NOMO-1 treated with DMSO at 0.1 percent for 48 hours (cell line): ENCODE data around the gene MCM10.
A peak's percentile ranks its signal among the peaks of the same experiment; 100 is the strongest.
"Not testable (repeated sequence)": the region's sequence is repeated elsewhere in the genome, so short reads cannot be mapped to it uniquely, and the experiment has no call there.

Experiments
- DNase-seq: peaks from one replicate; lab custom pipeline; 2025; ENCODE audit not compliant: unreplicated experiment; lab: John Stamatoyannopoulos, UW

Gene MCM10

DNA sequence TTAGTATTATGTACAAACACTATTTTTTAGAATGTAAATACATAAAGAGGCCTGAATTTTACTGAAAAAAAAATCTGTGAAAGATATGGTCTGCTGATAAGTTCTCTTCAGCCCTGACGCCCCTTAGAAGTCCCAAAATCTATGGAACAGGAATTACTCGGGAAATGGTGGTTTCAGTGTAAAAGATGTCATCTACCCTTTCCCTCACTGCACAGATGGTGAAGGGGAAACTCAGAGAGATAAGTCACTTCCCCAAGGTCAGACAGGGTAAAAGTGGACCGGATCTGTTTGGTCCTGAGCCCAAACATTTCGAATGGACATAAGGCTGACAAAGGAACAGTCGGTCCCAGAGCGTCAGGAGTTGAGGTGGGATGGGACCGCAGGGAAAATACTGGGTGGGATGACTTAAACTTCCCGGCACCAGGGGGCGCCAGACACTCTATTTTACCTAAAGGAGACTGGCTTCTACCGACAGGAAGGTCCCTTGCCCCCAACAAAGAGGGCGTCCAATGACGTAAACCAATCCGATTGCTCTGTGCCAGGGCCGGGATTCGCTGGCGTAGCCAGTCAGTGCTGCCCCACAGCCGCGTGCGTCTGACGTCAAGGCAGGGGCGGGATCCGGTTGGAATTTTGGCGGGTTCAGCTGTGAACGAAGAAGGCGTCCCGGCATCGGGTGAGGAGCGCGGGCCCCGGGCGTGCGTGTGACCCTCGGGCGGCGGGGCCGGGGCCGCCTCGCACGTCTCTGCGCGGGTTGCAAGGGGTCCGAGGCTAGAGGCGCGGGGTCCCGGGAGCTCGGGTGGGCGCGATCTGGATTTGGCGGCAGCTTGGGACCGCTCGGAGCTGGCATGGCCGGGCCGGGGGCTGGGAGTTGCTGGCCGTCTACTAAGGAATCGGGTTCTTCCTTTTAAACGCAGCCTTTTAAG is at the start of gene MCM10:
MCM10 (plus strand) TSS at position 625 of the 923 bp plus-strand sequence. CDS start 2,645 bp downstream, outside the sequence.
- peak; percentile 97 for DNase-seq

DNA sequence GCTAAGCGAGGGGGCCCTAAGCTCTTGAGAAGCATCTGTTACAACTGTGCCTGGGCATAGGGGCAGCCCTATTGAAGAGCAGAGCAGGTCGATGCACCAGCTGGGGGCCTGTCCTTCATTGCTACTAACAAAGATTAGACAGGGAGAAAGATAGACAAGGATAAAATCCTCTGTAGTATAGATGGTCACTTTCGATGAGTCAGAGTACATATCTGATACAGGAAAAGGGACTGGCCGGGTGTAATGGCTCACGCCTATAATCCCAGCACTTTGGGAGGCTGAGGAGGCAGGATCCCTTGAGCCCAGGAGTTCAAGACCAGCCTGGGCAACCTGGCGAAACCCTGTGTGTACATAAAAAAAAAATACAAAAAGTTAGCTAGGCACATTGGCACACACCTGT is 47.8 kb upstream of the MCM10 start:
- DNase-seq = no peak

GRCh38 chr10:13115832-13116803 is 45.2 kb upstream of the MCM10 start:
- DNase-seq = no peak

DNA sequence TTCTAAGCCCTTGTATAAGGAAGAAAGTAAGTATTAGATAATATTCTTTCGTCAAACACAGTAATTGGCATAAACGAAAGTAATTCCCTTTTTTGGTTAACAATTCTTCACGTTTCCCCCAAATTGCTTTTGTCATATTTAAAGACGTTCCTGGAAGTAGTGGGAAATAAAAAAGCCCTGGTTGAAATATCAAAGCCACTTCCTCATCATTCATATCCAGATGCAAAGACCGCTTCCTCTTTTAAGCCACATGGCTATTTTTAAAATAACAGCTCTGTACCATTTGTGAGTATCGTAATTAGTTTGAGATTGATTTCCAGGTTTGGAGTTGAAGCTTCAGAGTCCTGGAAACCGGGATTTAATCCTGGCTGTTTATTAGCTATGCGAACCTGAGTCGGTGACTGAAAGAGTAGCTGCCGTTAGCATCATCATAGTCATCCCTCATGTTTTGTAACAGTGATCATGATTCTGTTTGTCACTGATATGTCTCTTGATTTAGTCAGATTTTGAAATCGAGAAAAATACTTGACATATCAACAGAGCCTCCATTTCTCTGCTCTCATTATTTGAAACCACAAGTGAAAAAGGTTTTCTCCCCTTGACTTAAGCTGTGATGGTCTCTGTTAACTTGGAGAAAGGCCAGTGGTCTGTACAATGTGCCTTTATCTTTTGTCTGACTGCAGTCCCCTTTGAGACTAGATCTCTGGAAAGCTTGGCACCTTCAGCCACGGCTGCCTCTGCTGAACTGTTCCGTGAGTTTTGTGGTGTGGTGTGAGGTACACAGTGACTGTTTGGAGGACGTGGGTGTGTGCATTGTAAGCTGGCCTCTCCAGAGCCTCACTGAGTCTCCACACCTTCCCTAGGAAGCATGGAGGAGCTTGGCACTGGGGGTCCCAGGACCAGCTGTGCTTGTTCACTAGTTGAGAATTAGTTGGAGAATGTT is 43.2 kb upstream of the MCM10 start:
- DNase-seq = peak; percentile 95

GRCh38 chr10:13118784-13119410 is 42.5 kb upstream of the MCM10 start:
- no peak for DNase-seq

DNA sequence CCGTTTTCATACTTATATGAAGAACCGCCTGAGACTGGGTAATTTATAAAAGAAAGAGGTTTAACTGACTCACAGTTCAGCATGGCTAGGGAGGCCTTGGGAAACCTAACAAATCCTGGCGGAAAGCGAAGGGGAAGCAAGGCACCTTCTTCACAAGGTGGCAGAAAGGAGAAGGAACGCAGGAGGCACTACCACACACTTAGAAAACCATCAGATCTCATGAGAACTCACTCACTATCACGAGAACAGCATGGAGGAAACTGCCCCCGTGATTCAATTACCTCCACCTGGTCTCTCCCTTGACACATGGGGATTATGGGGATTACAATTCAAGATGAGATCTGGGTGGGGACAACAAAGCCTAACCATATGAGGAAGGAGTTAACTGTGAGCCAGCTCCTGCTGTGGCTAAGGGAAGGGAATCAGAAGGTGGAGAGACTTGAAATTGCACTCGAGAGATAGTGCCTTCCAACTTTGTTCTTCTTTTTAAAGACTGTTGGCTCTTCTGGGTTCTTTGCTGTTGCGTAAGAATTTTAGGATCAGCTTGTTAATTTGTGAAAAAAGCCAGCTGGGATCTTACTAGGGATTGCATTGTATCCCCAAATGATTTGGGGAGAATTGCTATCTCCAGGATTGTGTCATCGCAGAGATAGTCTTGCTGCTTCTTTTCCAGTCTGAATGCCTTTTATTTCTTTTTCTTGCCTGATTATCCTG is 40.4 kb upstream of the MCM10 start:
- DNase-seq = peak; percentile 19

GRCh38 chr10:13121500-13121854 is 39.9 kb upstream of the MCM10 start:
- DNase-seq = no peak

DNA sequence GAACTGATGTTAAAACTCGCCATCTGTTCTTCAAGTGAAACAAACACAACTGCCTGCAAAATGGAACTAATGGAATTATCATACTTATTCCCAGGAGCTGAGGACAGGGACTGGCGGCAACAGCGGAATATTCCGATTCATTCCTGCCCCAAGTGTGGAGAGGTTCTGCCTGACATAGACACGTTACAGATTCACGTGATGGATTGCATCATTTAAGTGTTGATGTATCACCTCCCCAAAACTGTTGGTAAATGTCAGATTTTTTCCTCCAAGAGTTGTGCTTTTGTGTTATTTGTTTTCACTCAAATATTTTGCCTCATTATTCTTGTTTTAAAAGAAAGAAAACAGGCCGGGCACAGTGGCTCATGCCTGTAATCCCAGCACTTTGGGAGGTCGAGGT is 24.7 kb upstream of the MCM10 start:
- no peak for DNase-seq

DNA sequence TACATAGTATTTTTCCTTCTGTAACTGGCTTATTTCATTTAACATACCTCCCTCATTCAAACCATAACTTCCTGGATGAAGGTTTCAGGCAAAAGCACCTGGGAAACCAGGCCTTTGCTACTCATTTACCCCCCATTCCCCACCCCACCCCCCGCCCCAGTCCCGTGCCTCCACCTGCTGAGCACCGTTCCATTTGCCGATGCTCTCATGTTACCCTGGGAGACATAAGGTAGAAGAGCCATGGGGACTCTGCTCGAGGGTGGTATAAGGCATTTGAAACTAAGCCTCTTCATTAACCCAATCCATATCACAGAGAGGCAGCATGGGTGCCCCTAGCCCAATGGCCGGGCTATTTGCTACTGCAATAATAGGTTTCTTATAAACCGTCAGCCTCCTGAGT is 22.2 kb upstream of the MCM10 start:
- no peak for DNase-seq

DNA sequence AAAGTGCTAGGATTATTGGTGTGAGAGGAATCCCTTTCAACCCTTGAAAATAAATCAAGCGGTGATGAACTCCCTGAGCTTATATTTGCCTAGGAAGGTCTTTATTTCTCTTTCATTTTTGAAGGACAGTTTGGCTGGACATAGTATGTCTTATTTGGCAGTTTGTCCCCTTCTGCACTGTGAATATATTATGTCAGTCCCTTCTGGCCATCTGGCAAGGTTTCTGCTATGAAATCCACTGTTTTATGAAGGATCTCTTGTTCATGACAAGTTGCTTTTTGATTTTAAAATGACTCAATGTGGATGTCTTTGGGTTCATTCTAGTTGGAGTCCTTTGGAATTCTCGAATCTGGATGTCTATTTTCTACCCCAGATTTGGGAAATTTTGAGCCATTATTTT is 21.7 kb upstream of the MCM10 start:
- DNase-seq = no peak

DNA sequence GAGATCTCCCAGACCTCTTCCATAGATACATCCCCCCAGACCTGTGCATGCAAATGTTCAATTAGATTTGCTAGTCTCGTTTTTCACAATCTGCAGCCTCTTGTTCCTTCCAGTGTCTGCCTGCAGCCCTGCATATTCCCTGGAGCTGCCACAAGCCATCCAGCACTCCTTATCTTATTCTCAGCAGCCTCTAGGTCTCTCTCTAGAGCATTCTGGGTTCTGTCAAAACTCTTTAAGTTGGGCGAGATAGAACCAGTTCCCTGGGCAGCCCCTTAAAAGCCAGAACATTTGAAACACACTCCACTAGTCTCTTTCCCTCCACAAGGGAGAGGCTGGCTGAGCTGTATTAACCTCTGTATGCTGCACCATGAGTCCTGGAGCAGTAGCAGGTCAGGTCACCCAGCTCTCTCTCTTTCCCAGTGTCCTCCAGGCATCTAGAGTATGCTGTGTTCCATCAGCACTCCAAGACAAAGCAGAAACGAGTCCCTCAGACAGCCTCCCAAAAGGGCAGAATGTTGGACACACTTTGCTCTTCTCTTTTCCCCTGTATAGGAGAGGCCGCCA is 20.6 kb upstream of the MCM10 start:
- no peak for DNase-seq

DNA sequence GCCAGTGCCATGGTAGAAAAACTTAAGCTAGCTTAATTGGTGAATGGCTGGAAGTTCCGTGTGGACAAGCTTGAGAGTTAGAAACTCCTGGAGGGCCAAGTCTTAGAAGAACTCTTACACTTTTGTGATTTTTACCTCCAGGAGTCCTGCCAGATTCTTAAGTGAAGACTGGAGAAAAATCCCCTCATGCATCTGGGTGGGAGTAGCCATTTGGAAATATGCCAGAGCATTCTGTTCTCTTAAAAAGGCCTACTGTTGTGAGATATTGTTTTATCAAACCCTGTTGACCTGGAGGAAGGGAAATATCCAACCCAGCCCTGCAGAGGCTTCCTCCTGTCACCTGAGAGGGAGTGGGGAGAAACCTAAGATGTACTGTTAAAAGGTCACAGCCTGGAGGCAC is 17.6 kb upstream of the MCM10 start:
- no peak for DNase-seq

DNA sequence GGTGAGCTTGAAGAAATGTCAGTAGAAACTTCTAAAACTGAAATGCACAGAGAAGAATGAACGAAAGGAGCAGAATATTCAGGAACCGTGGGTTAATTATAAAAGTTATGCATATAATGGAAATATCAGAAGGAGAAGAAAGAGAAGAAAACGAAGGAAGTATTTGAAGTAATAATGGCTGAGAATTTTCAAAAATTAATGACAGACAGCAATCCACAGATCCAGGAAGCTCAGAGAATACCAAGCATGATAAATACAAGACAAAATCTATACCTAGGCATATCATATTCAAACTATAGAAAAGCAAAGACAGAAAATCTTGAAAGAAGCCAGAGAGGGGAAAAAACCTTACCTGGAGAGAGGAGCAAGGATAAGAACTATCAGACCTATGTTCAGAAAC is 16.5 kb upstream of the MCM10 start:
- no peak for DNase-seq

DNA sequence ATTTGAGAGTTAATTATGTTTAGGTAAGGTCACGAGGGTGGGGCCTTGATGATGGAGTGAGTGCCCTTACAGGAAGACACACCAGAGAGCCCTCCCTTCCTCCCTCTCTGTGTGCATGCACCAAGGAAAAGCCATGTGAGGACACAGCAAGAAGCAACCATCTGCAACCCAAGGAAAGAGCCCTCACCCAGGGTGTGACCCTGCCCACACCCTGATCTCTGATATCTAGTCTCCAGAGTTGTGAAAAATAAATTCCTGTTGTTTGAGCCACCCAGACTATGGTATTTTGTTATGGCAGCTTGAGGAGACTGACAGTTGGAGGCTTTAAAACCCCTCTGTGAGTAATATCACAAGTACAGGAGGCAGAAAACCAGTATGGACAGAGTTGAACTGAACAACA is 15.0 kb upstream of the MCM10 start:
- no peak for DNase-seq

DNA sequence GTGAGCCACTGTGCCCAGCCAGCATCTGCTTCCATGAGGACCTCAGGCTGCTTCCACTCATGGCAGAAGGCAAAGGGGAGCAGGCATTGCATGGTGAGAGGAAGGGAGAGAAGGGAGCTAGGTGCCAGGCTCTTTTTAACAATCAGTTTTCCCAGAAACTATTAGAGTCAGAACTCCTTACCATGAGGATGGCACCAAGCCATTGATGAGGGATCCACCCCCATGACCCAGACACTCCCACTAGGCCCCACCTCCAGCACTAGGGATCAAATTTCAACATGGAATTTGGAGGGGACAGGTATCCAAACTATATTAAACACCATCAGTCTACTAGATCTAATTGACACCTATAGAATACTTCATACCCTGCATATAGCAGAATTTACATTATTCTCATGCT is 14.2 kb upstream of the MCM10 start:
- no peak for DNase-seq

GRCh38 chr10:13152296-13152695 is 9.1 kb upstream of the MCM10 start:
- DNase-seq = no peak

DNA sequence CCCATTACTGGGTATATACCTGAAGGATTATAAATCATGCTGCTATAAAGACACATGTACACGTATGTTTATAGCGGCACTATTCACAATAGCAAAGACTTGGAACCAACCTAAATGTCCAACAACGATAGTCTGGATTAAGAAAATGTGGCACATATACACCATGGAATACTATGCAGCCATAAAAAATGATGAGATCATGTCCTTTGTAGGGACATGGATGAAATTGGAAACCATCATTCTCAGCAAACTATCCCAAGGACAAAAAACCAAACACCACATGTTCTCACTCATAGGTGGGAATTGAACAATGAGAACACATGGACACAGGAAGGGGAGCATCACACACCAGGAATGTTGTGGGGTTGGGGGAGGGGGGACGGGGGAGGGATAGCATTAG is 5.5 kb upstream of the MCM10 start:
- DNase-seq = not testable (repeated sequence)

DNA sequence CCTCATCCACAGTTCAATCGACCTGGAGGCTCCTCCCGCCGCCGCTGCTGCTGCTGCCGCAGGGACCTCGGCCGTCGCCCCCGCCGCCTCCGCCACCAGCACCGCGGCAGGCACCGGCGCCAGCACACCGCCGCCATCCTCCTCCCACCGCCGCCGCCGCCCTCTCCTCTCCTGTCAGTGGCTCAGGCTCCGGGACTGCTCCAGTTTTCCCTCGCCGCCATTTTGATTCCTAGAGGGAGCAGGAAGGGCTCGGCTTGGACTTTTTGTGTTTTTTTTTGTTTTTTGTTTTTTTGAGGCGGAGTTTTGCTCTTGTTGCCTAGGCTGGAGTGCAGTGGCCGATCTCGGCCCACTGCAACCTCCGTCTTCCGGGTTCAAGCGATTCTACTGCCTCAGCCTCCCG is 3.0 kb upstream of the MCM10 start:
- DNase-seq = no peak

DNA sequence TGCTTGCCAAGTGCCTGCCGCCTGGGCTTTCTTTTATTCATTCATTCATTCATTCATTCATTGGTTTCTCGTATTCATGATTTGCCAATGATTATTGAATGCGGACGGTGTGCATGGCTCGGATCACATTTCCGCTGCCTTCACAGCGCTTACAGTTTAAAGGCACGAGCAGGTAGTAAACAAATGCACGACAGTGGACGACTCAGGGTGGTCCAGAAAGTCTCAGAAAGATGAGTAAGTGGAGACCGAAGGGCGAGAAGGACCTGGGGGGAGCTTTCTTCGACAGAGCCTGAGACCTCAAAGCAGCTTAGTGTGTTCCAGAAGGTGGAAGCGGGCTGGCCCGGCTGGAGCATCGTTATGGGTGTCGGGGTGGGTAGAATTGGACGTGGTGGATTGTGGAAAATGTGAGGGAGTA is 506 bp downstream of the MCM10 start:
- DNase-seq = no peak
